ENCODE measurements around the gene MINDY4B.

DNA sequence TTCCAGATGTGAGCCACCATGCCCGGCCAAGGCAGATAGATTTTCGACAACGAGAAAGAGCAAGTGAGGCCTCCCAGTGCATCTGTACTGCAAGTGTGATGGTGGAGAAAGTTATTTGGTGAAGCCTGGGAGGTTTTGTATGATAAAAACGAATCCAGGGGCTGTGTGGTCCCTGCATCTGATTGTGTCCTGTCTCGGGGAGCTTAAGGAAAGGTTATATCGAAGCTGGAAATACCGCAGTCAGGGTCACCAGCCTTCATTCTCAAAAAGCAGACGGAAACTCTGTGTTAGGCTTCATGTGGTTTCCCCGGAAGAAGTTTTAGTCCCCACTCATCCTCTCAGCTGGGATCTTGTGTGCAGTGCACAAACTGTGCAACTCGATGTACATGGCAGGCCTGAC lies 3.4 kb downstream of the MINDY4B start:
- TF ChIP-seq, protein P1, sequence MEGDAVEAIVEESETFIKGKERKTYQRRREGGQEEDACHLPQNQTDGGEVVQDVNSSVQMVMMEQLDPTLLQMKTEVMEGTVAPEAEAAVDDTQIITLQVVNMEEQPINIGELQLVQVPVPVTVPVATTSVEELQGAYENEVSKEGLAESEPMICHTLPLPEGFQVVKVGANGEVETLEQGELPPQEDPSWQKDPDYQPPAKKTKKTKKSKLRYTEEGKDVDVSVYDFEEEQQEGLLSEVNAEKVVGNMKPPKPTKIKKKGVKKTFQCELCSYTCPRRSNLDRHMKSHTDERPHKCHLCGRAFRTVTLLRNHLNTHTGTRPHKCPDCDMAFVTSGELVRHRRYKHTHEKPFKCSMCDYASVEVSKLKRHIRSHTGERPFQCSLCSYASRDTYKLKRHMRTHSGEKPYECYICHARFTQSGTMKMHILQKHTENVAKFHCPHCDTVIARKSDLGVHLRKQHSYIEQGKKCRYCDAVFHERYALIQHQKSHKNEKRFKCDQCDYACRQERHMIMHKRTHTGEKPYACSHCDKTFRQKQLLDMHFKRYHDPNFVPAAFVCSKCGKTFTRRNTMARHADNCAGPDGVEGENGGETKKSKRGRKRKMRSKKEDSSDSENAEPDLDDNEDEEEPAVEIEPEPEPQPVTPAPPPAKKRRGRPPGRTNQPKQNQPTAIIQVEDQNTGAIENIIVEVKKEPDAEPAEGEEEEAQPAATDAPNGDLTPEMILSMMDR (IDR thresholded peaks at IDR 0.05) = no peak
- TF ChIP-seq POLR2A (IDR thresholded peaks at IDR 0.05) = no peak
